IMR-90 (cell line): Measurements from ENCODE around the gene MAPK9. TPM values are rescaled to one million over a fixed set of nuclear protein-coding genes. Genes with fewer than 3 reads are reported as not detected.
A peak's percentile ranks its signal among the peaks of the same experiment; 100 is the strongest.

Experiments
- ATAC-seq: fragments of 200-7000 bp; cut with Tn5 transposase; 2 replicates; pipeline ENCODE4 v1.9.1; 2020; ENCODE audit warnings: low read depth, mild to moderate bottlenecking, moderate library complexity
- BruUV-seq: library from RNA; stranded (reverse); fragments of 400-500 nt; replicated peaks from 2 replicates; lab custom pipeline; 2021; lab: Mats Ljungman, UMichigan
- CTCF ChIA-PET: fragments of 300-600 bp; formaldehyde crosslinking; extraction: SDS; loops from one replicate; lab custom pipeline; 2021; ENCODE audit warnings: antibody characterized with exemption; lab: Yijun Ruan, JAX
- POLR2A ChIA-PET: fragments of 300-600 bp; sonication (Branson Sonifier 250); formaldehyde crosslinking; loops from one replicate; lab custom pipeline; 2022; ENCODE audit warnings: antibody characterized with exemption; ENCODE audit not compliant: unreplicated experiment; lab: Charles Lee
- DNase-seq: peaks from one replicate; pipeline ENCODE4 v3.0.0; 2013
- H2AFZ ChIP-seq: replicated peaks from 2 replicates; pipeline ENCODE3; 2013; ENCODE audit warnings: low read length, mild to moderate bottlenecking; ENCODE audit not compliant: poor library complexity
- H2AK5ac ChIP-seq: 2 replicates; pipeline ENCODE4 v1.6.1; 2013; ENCODE audit warnings: low read depth, low read length, inconsistent platforms
- H2AK9ac ChIP-seq: replicated peaks from 2 replicates; pipeline ENCODE3; 2013; ENCODE audit warnings: mild to moderate bottlenecking, low read depth, low read length, moderate library complexity; ENCODE audit not compliant: poor library complexity
- H2BK120ac ChIP-seq: 2 replicates; pipeline ENCODE4 v1.6.1; 2013; ENCODE audit warnings: low read depth, low read length, inconsistent platforms
- H2BK15ac ChIP-seq: 3 replicates; pipeline ENCODE4 v1.6.1; 2013; ENCODE audit warnings: low read depth, low read length, inconsistent platforms
- H2BK20ac ChIP-seq: 2 replicates; pipeline ENCODE4 v1.6.1; 2013; ENCODE audit warnings: low read depth, mild to moderate bottlenecking, inconsistent platforms, low read length, moderate library complexity
- H2BK5ac ChIP-seq: 2 replicates; pipeline ENCODE4 v1.6.1; 2013; ENCODE audit warnings: mild to moderate bottlenecking, low read depth, low read length, inconsistent platforms; ENCODE audit not compliant: poor library complexity, severe bottlenecking
- H3K14ac ChIP-seq: replicated peaks from 2 replicates; pipeline ENCODE4 v1.6.1; 2013; ENCODE audit warnings: low read depth, low read length, inconsistent platforms
- H3K18ac ChIP-seq: 2 replicates; pipeline ENCODE4 v1.6.1; 2013; ENCODE audit warnings: low read depth, low read length, control low read depth
- H3K23ac ChIP-seq: 2 replicates; pipeline ENCODE4 v1.6.1; 2013; ENCODE audit warnings: low read depth, low read length, inconsistent platforms
- H3K27ac ChIP-seq: 2 replicates; pipeline ENCODE4 v1.5.1; 2013; ENCODE audit warnings: mild to moderate bottlenecking, control low read depth, low read length; ENCODE audit not compliant: insufficient read depth
- H3K27me3 ChIP-seq: 2 replicates; pipeline ENCODE4 v1.6.1; 2013; ENCODE audit warnings: low read length; ENCODE audit not compliant: control insufficient read depth, insufficient read depth
- H3K36me3 ChIP-seq: 2 replicates; pipeline ENCODE4 v1.6.1; 2013; ENCODE audit warnings: low read length, mixed read lengths; ENCODE audit not compliant: control insufficient read depth, insufficient read depth
- H3K4ac ChIP-seq: 2 replicates; pipeline ENCODE4 v1.6.1; 2013; ENCODE audit warnings: low read depth, low read length, inconsistent platforms
- H3K4me1 ChIP-seq: 2 replicates; pipeline ENCODE4 v1.6.1; 2013; ENCODE audit warnings: low read length, mixed read lengths; ENCODE audit not compliant: control insufficient read depth, insufficient read depth
- H3K4me2 ChIP-seq: 2 replicates; pipeline ENCODE4 v1.6.1; 2013; ENCODE audit warnings: low read depth, mild to moderate bottlenecking, control low read depth, low read length, moderate library complexity
- H3K4me3 ChIP-seq: 2 replicates; pipeline ENCODE4 v1.5.1; 2013; ENCODE audit warnings: low read depth, mild to moderate bottlenecking, control low read depth, low read length, moderate library complexity; ENCODE audit not compliant: insufficient read depth
- H3K56ac ChIP-seq: 2 replicates; pipeline ENCODE4 v1.6.1; 2013; ENCODE audit warnings: low read length, inconsistent platforms; ENCODE audit not compliant: insufficient read depth; ENCODE audit errors: extremely low read depth
- H3K79me1 ChIP-seq, 2 experiments: 2 replicates each; pipeline ENCODE4 v1.6.1; 2013; ENCODE audit warnings: low read length in 2 of 2, inconsistent platforms in 1 of 2, low read depth in 1 of 2
- H3K9ac ChIP-seq: 2 replicates; pipeline ENCODE4 v1.6.1; 2013; ENCODE audit warnings: low read depth, low read length, control low read depth
- H3K9me1 ChIP-seq: 2 replicates; pipeline ENCODE4 v1.6.1; 2013; ENCODE audit warnings: low read length, inconsistent platforms; ENCODE audit not compliant: insufficient read depth
- H3K9me3 ChIP-seq: 2 replicates; pipeline ENCODE4 v1.6.1; 2013; ENCODE audit warnings: low read length; ENCODE audit not compliant: control insufficient read depth, insufficient read depth
- H4K20me1 ChIP-seq: 2 replicates; pipeline ENCODE4 v1.6.1; 2013; ENCODE audit warnings: low read length, inconsistent platforms; ENCODE audit not compliant: insufficient read depth
- H4K5ac ChIP-seq: 2 replicates; pipeline ENCODE4 v1.6.1; 2013; ENCODE audit warnings: mild to moderate bottlenecking, low read depth, low read length, control low read depth
- H4K8ac ChIP-seq, 2 experiments: 2 replicates each; pipeline ENCODE4 v1.6.1; 2013; ENCODE audit warnings: low read depth in 2 of 2, low read length in 2 of 2, control low read depth in 1 of 2, inconsistent platforms in 1 of 2
- H4K91ac ChIP-seq: 2 replicates; pipeline ENCODE4 v1.6.1; 2013; ENCODE audit warnings: low read depth, low read length, inconsistent platforms; ENCODE audit not compliant: insufficient read depth
- CEBPB ChIP-seq: IDR thresholded peaks from 2 replicates; pipeline ENCODE4 v1.6.1; 2012; ENCODE audit warnings: low read depth, low read length, improper control_type of control experiment
- CHD1 ChIP-seq: IDR thresholded peaks from 2 replicates; pipeline ENCODE4 v1.6.1; 2012; ENCODE audit warnings: low read depth, low read length, improper control_type of control experiment
- MAFK ChIP-seq: IDR thresholded peaks from 2 replicates; pipeline ENCODE4 v1.6.1; 2012; ENCODE audit warnings: low read depth, low read length, improper control_type of control experiment
- MXI1 ChIP-seq: IDR thresholded peaks from 2 replicates; pipeline ENCODE4 v1.6.1; 2012; ENCODE audit warnings: low read depth, mild to moderate bottlenecking, low read length, moderate library complexity, borderline replicate concordance
- NFE2L2 ChIP-seq: fragments of 150-350 bp; IDR thresholded peaks from 2 replicates; pipeline ENCODE4 v1.6.1; 2016; ENCODE audit warnings: low read depth, mild to moderate bottlenecking, low read length
- POLR2A ChIP-seq: IDR thresholded peaks from 2 replicates; pipeline ENCODE4 v1.6.1; 2012; ENCODE audit warnings: mild to moderate bottlenecking, low read depth, low read length
- RCOR1 ChIP-seq: IDR thresholded peaks from 2 replicates; pipeline ENCODE4 v1.6.1; 2012; ENCODE audit warnings: mild to moderate bottlenecking, low read length, improper control_type of control experiment; ENCODE audit not compliant: insufficient replicate concordance
- SMC3 ChIP-seq: fragments of 150-350 bp; IDR thresholded peaks from 2 replicates; pipeline ENCODE4 v1.6.1; 2016; ENCODE audit warnings: low read depth, mild to moderate bottlenecking, antibody characterized with exemption, low read length, moderate library complexity
- WGBS, 2 experiments: methylation state at CpG; one replicate each; pipeline versions ENCODE4 v1.1.5 to v1.1.7; 2013; ENCODE audit warnings: missing lambda C conversion rate in 2 of 2; ENCODE audit not compliant: insufficient read length in 1 of 2; ENCODE audit errors: extremely low coverage in 2 of 2; 5-methylcytosine and 5-hydroxymethylcytosine counted together
- dilution Hi-C: fragments of 300-500 bp; cut with HindIII; formaldehyde crosslinking; loops from one replicate; pipeline ENCODE4 v1.14.3; 2018; ENCODE audit warnings: low sequenced_read_pairs; ENCODE audit not compliant: unreplicated experiment
- in situ Hi-C: fragments of 300-500 bp; cut with MboI; formaldehyde crosslinking; loops from 3 replicates; pipeline ENCODE4 v1.14.3; 2019; ENCODE audit warnings: low sequenced_read_pairs, inconsistent platforms, mixed read lengths
- intact Hi-C: fragments of 100-400 bp; cut with micrococcal nuclease; formaldehyde crosslinking; loops from 2 replicates; pipeline ENCODE4 v1.10.0; 2022
- polyA plus RNA-seq, 3 experiments: library from polyadenylated mRNA; depleted of rRNA; stranded (reverse); fragments of >200 nt; gene quantifications; 2 replicates each; pipeline ENCODE4 v1.2.3, GENCODE V29; 2012; ENCODE audit warnings: low replicate concordance in 1 of 3
- total RNA-seq: library from RNA; depleted of rRNA; stranded (reverse); fragments of >200 nt; gene quantifications from 2 replicates; pipeline ENCODE4 v1.2.3, GENCODE V29; 2012

MAPK9 gene
- total and polyA plus RNA-seq, 2 of the 4 experiments (the other 2 are of a cell fraction) = 22.9 to 23.3 TPM

- Histone ChIP-seq H3K27ac (no peak overlapping the region; the same call in 1 of the 2 replicates), H4K8ac (peak overlapping the region; percentile 9 to 51; a peak in 1 of 4 replicates), H2AFZ (no peak overlapping the region), H3K27me3 (no peaks in the 10 kb centered on the region), H2BK15ac (no peak overlapping the region), H3K36me3 (peaks cover 24% of the 10 kb centered on the region), H3K4ac (no peak overlapping the region), H3K9me1 (no peaks in the 10 kb centered on the region), H2BK120ac (no peak overlapping the region), H2AK5ac (no peak overlapping the region; the same call in 1 of the 2 replicates), H3K9me3 (0 out of 2 replicates have a peak, but pooled peaks cover 2% of the 10 kb centered on the region), H3K4me1 (no peaks in the 10 kb centered on the region), H3K4me3 (no peak overlapping the region), H2AK9ac (no peak overlapping the region), H3K18ac (no peak overlapping the region), H3K56ac (no peak overlapping the region), H2BK20ac (no peak overlapping the region), H4K20me1 (no peaks in the 10 kb centered on the region), H4K5ac (no peak overlapping the region), H2BK5ac (peak overlapping the region; percentile 49), H3K23ac (no peak overlapping the region), H3K4me2 (no peak overlapping the region), H3K9ac (no peak overlapping the region), H4K91ac (peak overlapping the region; percentile 63), H3K79me1 (no peaks in the 10 kb centered on the region), H3K14ac (no peak overlapping the region)
- ChIA-PET POLR2A (no interaction called here), CTCF (no interaction called here)
- no peak for ATAC-seq
- TF ChIP-seq RCOR1 (no peak), CEBPB (no peak), POLR2A (no peak), NFE2L2 (no peak), MAFK (no peak), SMC3 (no peak), CHD1 (no peak), MXI1 (no peak)
- no peak for DNase-seq
- BruUV-seq = no TSS peak
- intact Hi-C loops (loop anchor here (5.0 kb wide), 1 partner anchor 1626 kb away; no protein-coding TSS in a partner anchor), in situ Hi-C loops (no loop called here), dilution Hi-C loops (no loop called here)
- 90% methylated on average over 6 of the region's 11 CpGs; no CpG with 5 or more reads in 1 of the 2 experiments for WGBS, 2 experiments
Observed at GRCh38 chr5:180233729-180234128, 58.2 kb downstream of the MAPK9 start.
